Measurements from ENCODE around the gene LPGAT1.

LPGAT1 gene

DNA sequence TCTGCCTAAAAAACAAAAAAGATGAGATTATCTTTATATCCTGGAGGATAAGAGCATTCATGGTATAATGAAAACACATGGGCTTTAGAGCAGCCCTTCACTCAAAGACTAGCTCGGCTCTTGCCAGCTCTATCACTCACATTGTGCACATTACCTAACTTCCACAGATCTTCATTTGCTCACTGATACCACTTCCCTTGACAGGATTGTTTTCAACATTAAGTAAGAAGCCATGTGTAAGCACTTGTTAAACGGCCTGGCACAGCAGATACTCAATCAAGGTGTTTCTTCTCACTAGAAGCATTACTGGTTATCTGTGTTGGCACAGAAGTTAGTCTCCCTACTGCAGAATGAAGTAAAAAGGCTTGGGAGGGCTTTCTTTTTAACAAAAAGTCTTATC is 18.7 kb downstream of the LPGAT1 start:
- H3K4me3 ChIP-seq (ENCODE audit: low read length), result no peak overlapping the region
- no peak for DNase-seq (ENCODE audit: low read depth)
- no peak for TF ChIP-seq CTCF (conservative IDR thresholded peaks at IDR 0.05; ENCODE audit: low read depth, low read length)

- TF ChIP-seq CTCF (conservative IDR thresholded peaks at IDR 0.05; ENCODE audit: low read depth, low read length), result no peak
- H3K4me3 ChIP-seq (ENCODE audit: low read length), result no peak overlapping the region
- no peak for DNase-seq (ENCODE audit: low read depth)
These were observed 19.4 kb downstream of the LPGAT1 start for GRCh38 chr1:211811126-211811525.

DNA sequence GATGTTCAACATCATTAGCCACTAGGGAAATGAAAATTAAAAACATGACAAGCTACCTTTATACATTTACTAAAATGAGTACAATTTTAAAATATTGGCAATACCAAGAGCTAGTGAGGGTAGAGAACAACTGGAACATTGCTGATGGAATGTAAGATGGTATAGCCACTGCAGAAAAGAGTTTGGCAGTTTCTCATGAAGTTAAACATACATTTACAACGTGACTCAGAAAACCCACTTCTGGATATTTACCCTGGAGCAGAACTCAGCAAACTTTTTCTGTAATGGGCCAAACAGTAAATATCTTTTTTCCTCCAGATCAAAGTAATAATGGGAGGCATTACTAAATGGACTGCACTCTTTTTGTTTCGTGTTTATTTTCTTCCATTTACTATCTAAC is 22.1 kb downstream of the LPGAT1 start:
- DNase-seq (ENCODE audit: low read depth), result no peak
- H3K4me3 ChIP-seq (ENCODE audit: low read length), result no peak overlapping the region
- no peak for TF ChIP-seq CTCF (conservative IDR thresholded peaks at IDR 0.05; ENCODE audit: low read depth, low read length)

DNA sequence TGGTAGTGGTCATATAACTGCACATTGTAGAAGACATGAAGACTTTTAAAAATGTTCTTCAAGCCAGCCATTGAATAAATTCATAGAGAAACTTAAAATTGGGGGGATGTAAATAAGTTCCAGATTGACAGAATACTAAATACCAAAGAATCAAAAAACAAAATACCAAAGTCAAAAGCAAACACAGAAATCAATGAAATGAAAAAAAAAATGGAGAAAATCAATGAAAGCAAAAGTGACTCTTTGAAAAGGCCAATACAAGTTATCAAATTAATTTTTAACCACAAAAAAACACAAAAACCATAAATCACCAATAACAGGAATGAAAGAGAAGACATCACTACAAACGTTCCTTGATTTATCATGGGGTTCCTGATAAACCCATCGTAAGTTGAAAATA is 25.6 kb downstream of the LPGAT1 start:
- no peak for TF ChIP-seq CTCF (conservative IDR thresholded peaks at IDR 0.05; ENCODE audit: low read depth, low read length)
- no peak overlapping the region for H3K4me3 ChIP-seq (ENCODE audit: low read length)
- no peak for DNase-seq (ENCODE audit: low read depth)

DNA sequence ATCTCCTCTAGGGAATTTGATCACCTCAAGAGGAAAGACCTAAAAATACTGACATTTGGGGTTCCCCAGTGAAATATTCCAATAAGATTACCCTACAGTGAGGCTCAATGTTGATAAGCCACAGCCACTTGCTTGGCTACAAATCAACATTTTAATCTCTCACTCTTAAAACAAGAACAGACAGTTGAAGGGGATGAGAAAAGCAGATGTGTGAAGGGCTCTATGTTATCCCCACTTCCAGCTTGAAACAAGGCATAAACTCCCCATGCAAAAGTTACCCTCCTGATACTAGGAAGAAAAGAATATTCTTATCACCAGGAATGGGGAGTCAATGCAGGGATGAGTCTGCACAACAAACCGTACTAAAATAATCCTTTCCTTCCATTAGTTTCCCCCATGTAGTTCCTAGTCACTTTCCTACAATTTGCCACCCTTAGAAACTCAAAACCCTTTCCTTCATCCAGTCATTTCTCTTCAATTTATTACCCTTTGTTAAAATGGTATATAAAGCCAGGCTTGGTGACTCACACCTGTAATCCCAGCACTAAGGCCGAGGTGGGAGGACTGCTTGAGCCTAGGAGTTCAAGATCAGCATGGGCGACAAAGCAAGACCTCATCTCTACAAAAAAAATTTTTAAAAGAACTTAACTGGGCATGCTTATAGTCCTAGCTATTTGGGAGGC is 29.5 kb downstream of the LPGAT1 start:
- TF ChIP-seq CTCF (conservative IDR thresholded peaks at IDR 0.05; ENCODE audit: low read depth, low read length), result no peak
- DNase-seq (ENCODE audit: low read depth), result no peak

GRCh38 chr1:211797994-211798393 is 32.6 kb downstream of the LPGAT1 start:
- DNase-seq (ENCODE audit: low read depth), result no peak
- H3K4me3 ChIP-seq (ENCODE audit: low read length), result no peak overlapping the region
- no peak for TF ChIP-seq CTCF (conservative IDR thresholded peaks at IDR 0.05; ENCODE audit: low read depth, low read length)

More for the DNA sequence above, 29.5 kb downstream of the LPGAT1 start:
- no peak overlapping the region for H3K4me3 ChIP-seq (ENCODE audit: low read length)

DNA sequence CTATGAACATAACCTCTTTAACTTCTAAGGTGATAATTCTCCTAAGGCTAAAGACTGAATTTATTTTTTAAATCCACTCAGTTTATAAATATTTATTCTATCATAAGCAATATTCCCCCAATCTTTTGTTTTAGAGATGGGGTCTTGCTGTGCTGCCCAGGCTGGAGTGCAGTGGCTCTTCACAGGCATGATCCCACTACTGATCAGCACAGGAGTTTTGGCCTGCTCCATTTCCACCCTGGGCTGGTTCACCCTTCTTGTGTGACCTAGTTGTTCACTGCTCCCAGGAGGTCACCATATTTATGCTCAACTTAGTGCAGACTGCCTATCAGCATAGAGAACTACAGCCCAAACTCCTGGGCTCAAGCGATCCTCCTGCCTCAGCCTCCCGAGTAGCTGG is 38.6 kb downstream of the LPGAT1 start:
- TF ChIP-seq CTCF (conservative IDR thresholded peaks at IDR 0.05; ENCODE audit: low read depth, low read length), result no peak
- no peak for DNase-seq (ENCODE audit: low read depth)
- H3K4me3 ChIP-seq (ENCODE audit: low read length), result no peak overlapping the region
